ENCODE data around the gene NANS.

DNA sequence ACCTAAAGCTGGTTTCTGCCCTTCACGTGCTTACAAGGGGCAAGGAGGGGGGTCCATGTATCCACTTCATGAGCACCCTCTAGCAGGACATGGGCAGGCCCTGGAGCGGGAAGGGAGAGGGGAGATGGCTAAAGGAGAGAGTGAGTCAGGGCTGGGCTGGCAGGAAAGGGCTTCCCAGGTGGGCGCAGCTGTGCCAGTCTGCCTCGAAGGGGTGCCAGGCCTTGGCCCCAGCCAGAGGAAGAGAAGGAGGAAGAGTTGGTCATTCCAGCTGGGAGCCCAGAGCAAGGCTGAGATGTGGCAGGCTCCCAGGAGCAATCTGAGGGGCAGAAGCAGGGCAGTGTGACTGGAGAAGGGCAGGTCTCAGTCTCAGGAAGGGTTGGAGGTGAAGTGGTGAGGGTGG, 37.8 kb downstream of the NANS start:
- TF ChIP-seq, protein P1, sequence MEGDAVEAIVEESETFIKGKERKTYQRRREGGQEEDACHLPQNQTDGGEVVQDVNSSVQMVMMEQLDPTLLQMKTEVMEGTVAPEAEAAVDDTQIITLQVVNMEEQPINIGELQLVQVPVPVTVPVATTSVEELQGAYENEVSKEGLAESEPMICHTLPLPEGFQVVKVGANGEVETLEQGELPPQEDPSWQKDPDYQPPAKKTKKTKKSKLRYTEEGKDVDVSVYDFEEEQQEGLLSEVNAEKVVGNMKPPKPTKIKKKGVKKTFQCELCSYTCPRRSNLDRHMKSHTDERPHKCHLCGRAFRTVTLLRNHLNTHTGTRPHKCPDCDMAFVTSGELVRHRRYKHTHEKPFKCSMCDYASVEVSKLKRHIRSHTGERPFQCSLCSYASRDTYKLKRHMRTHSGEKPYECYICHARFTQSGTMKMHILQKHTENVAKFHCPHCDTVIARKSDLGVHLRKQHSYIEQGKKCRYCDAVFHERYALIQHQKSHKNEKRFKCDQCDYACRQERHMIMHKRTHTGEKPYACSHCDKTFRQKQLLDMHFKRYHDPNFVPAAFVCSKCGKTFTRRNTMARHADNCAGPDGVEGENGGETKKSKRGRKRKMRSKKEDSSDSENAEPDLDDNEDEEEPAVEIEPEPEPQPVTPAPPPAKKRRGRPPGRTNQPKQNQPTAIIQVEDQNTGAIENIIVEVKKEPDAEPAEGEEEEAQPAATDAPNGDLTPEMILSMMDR (IDR thresholded peaks at IDR 0.05 in 2 of 3, conservative IDR thresholded peaks at IDR 0.05 in 1 of 3; ENCODE audit: control insufficient read depth in 2 of 3, extremely low read depth in 1 of 3, insufficient read depth in 1 of 3, low read depth in 3 of 3, low read length in 3 of 3): no peak
- TF ChIP-seq, protein P2, sequence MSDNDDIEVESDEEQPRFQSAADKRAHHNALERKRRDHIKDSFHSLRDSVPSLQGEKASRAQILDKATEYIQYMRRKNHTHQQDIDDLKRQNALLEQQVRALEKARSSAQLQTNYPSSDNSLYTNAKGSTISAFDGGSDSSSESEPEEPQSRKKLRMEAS (IDR thresholded peaks at IDR 0.05; ENCODE audit: low read depth, low read length): no peak
- TF ChIP-seq ZZZ3 (IDR thresholded peaks at IDR 0.05; ENCODE audit: control insufficient read depth, insufficient read length, low read depth) (no peak), JUND (IDR thresholded peaks at IDR 0.05; ENCODE audit: low read depth, low read length) (no peak), EP300 (IDR thresholded peaks at IDR 0.05; ENCODE audit: borderline replicate concordance in 1 of 2, control insufficient read depth in 1 of 2, low read depth in 2 of 2, low read length in 2 of 2) (no peak), CHD1 (IDR thresholded peaks at IDR 0.05; ENCODE audit: low read depth, low read length) (no peak)

All from GM12878 (cell line).